ENCODE measurements around the gene ADAM12. TPM values are rescaled to one million over a fixed set of nuclear protein-coding genes. Genes with fewer than 3 reads are reported as not detected.

The ADAM12 gene
- total RNA-seq, 1 experiment from 2014 or later: not detected

DNA sequence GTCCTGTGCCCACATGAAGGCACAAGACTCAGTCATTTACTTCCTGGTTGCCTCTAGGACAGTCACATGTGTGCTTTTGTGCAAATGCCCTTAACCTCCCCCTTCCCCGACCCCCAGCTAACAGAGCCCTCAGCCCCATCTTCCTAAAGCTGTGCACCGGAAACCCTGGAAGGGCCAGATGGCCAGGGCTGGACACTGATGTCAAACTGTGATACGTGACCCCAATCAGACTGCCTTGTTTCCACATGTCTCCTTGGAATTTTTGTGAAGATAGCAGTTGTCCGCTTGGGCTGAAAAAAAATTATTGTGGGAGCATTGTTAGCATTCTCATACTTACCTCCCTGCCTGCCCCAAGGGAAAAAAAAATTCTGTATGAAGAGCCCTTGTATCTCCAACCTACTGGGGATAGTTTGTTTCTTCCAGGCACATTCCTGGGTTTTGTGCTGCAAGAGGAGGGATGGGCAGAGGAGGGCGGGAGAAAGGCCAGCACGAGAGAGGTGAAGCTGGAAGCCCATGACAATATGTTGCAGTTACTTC, 17.0 kb upstream of the ADAM12 start:
- POLR2A ChIA-PET: no interaction called here
- no peaks in the 10 kb centered on the region for H3K79me2 ChIP-seq (ENCODE audit: insufficient read depth, low read length)
- RAD21 ChIA-PET (ENCODE audit: low non-redundant PET in 1 of 2, low total read pairs in 2 of 2, uncharacterized antibody in 2 of 2, unreplicated experiment in 2 of 2): interaction anchor here in 1 of 2 experiments (0.6 kb wide), 1 partner anchor 8 kb away, joined by 3 read pairs; no protein-coding TSS in a partner anchor
- H4K20me1 ChIP-seq (ENCODE audit: insufficient read depth): no peaks in the 10 kb centered on the region
- no peak for DNase-seq (ENCODE audit: low read depth, low spot score)
- no peak overlapping the region for H3K4me2 ChIP-seq (ENCODE audit: low read length)
- H3K27ac ChIP-seq (ENCODE audit: low read depth, low read length): no peak overlapping the region
- TF ChIP-seq, protein P1, sequence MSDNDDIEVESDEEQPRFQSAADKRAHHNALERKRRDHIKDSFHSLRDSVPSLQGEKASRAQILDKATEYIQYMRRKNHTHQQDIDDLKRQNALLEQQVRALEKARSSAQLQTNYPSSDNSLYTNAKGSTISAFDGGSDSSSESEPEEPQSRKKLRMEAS (IDR thresholded peaks at IDR 0.05): no peak
- TF ChIP-seq SRF (IDR thresholded peaks at IDR 0.05; ENCODE audit: low read depth) (no peak), SIN3A (IDR thresholded peaks at IDR 0.05; ENCODE audit: low read depth) (no peak), EZH2 (IDR thresholded peaks at IDR 0.05) (no peak), YY1 (IDR thresholded peaks at IDR 0.05; ENCODE audit: extremely low read depth, insufficient replicate concordance, low read depth, low read length) (no peak)
- TF ChIP-seq, protein P2, sequence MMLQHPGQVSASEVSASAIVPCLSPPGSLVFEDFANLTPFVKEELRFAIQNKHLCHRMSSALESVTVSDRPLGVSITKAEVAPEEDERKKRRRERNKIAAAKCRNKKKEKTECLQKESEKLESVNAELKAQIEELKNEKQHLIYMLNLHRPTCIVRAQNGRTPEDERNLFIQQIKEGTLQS (IDR thresholded peaks at IDR 0.05): no peak
- TF ChIP-seq, protein P3, sequence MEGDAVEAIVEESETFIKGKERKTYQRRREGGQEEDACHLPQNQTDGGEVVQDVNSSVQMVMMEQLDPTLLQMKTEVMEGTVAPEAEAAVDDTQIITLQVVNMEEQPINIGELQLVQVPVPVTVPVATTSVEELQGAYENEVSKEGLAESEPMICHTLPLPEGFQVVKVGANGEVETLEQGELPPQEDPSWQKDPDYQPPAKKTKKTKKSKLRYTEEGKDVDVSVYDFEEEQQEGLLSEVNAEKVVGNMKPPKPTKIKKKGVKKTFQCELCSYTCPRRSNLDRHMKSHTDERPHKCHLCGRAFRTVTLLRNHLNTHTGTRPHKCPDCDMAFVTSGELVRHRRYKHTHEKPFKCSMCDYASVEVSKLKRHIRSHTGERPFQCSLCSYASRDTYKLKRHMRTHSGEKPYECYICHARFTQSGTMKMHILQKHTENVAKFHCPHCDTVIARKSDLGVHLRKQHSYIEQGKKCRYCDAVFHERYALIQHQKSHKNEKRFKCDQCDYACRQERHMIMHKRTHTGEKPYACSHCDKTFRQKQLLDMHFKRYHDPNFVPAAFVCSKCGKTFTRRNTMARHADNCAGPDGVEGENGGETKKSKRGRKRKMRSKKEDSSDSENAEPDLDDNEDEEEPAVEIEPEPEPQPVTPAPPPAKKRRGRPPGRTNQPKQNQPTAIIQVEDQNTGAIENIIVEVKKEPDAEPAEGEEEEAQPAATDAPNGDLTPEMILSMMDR (IDR thresholded peaks at IDR 0.05 in 2 of 3, conservative IDR thresholded peaks at IDR 0.05 in 1 of 3; ENCODE audit: borderline replicate concordance in 1 of 3, insufficient read depth in 1 of 3, low read depth in 2 of 3, low read length in 2 of 3): no peak
- TF ChIP-seq, protein P4, sequence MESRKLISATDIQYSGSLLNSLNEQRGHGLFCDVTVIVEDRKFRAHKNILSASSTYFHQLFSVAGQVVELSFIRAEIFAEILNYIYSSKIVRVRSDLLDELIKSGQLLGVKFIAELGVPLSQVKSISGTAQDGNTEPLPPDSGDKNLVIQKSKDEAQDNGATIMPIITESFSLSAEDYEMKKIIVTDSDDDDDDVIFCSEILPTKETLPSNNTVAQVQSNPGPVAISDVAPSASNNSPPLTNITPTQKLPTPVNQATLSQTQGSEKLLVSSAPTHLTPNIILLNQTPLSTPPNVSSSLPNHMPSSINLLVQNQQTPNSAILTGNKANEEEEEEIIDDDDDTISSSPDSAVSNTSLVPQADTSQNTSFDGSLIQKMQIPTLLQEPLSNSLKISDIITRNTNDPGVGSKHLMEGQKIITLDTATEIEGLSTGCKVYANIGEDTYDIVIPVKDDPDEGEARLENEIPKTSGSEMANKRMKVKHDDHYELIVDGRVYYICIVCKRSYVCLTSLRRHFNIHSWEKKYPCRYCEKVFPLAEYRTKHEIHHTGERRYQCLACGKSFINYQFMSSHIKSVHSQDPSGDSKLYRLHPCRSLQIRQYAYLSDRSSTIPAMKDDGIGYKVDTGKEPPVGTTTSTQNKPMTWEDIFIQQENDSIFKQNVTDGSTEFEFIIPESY (IDR thresholded peaks at IDR 0.05; ENCODE audit: extremely low read depth, insufficient replicate concordance, low read length): no peak
- peaks cover 46% of the 10 kb centered on the region for H3K27me3 ChIP-seq (ENCODE audit: insufficient read depth, low read length)
- H3K9me3 ChIP-seq (ENCODE audit: control insufficient read depth in 1 of 2, insufficient read depth in 1 of 2, low read depth in 1 of 2, low read length in 2 of 2): no peaks in the 10 kb centered on the region
- no peak overlapping the region for H3K9ac ChIP-seq (ENCODE audit: low read length)
- no peak overlapping the region for H3K4me3 ChIP-seq (replicated peaks in 1 of 2; ENCODE audit: low read depth in 1 of 2, low read length in 2 of 2)
- H2AFZ ChIP-seq (ENCODE audit: low read depth, low read length, poor library complexity, severe bottlenecking): no peak overlapping the region
- H3K36me3 ChIP-seq (ENCODE audit: control insufficient read depth in 1 of 2, insufficient read depth in 2 of 2, low read length in 2 of 2): no peaks in the 10 kb centered on the region
- no peak for ATAC-seq
- H3K9me2 ChIP-seq (ENCODE audit: insufficient read depth): no peaks in the 10 kb centered on the region
- no TSS peak for BruUV-seq (replicated peaks)
- CTCF ChIA-PET: no interaction called here
- H3K4me1 ChIP-seq (ENCODE audit: control insufficient read depth in 1 of 2, insufficient read depth in 2 of 2, low read length in 2 of 2): no peaks in the 10 kb centered on the region
- intact Hi-C loops (cut with micrococcal nuclease): no loop called here
